Measurements from ENCODE around the gene MEF2C.

Gene MEF2C

GRCh38 chr5:88837222-88837621, 45.8 kb downstream of the MEF2C start:
- FAIRE-seq, result no peak
- DNase-seq (ENCODE audit: insufficient read length, low spot score), result no peak

DNA sequence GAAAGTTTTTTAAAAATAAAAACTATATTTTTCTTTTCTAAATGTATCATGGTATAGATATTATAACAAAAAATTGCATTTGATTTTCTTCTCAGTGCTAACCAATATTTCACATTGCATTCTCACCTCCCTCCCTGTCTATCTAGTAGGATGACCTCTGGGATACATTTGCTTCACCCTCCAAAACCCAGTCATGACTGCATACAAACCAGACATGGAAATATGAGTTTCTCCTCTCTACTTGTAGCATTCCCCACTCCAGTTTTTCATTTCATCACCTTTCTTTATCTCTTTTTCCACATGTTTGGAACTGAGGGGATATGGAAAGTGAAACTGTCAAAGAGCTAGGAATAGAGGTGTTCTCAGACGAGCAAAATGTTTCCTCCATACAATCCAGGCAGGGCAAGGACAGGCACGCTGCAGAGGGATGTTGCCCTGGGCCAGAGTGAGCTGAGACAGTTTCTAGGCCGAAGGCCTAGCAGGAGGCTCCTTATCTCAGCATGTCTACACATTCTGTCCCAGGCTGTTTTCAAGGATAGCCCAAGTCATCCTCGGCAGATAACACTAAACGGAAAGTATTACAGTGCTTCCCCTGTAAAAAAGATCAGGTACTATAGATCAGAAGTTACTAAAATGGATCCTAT, 46.7 kb downstream of the MEF2C start:
- no peak for DNase-seq (ENCODE audit: insufficient read length, low spot score)
- TF ChIP-seq POLR2A (IDR thresholded peaks at IDR 0.05; ENCODE audit: low read depth, low read length), result no peak
- peak; percentile 84 for FAIRE-seq

More at GRCh38 chr5:88837222-88837621, 45.8 kb downstream of the MEF2C start:
- TF ChIP-seq POLR2A (IDR thresholded peaks at IDR 0.05; ENCODE audit: low read depth, low read length), result no peak

- DNase-seq (ENCODE audit: insufficient read length, low spot score) (no peak), FAIRE-seq (no peak)
- TF ChIP-seq POLR2A (IDR thresholded peaks at IDR 0.05; ENCODE audit: low read depth, low read length), result no peak
These were observed 48.5 kb downstream of the MEF2C start for GRCh38 chr5:88834499-88834898.

DNA sequence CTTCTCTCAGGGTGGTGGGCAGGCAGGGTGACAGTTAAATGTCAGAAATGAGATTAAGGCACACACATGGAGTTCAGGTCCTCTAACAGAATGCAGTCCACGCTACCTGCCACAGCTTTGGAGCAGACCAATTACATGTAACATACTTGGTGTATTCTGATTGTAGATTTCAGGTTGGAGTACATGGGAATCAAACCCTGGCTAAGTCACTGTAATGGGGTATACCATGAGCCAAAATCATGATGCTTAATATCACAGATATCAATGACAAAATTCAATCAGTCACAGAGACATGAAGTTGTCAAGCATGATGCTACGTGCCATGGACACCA, 48.9 kb downstream of the MEF2C start:
- FAIRE-seq, result no peak
- no peak for TF ChIP-seq POLR2A (IDR thresholded peaks at IDR 0.05; ENCODE audit: low read depth, low read length)
- DNase-seq (ENCODE audit: insufficient read length, low spot score), result no peak

DNA sequence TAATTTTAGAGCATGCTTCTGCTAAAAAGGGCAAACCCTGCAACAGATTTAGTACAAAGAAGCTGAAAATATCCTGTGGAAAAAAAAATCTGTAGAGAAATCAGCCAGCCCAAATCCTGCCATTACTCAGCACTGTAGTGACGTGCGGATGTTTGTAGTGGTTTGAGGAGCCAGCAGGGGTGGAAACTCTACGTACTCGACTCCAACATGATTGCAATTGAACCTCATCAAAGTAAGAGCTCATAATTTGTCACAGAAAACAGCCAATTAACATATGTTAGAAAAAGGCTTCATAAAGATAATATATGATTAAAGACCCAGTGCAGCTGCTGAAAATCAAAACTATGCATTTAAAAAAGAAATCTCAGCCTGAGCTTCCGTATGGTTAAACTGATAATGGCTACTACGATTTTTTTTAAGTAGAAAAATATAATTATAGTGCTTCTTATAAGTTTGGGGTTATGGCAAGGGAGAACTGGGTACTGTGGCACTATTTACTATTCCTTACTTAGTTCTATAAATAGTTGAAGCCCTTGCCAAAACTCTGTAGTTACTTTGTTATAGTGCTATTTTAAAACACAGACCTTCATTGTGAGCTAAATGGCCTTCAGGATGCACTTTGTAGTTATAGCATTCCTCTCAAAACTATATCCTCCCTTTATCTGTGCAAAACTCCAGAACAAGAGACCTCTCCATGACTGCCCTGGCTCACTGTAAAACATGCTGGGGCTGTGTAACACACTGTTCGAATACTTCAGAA, 49.4 kb downstream of the MEF2C start:
- no peak for DNase-seq (ENCODE audit: insufficient read length, low spot score)
- TF ChIP-seq POLR2A (IDR thresholded peaks at IDR 0.05; ENCODE audit: low read depth, low read length), result no peak
- FAIRE-seq, result peak; percentile 91

DNA sequence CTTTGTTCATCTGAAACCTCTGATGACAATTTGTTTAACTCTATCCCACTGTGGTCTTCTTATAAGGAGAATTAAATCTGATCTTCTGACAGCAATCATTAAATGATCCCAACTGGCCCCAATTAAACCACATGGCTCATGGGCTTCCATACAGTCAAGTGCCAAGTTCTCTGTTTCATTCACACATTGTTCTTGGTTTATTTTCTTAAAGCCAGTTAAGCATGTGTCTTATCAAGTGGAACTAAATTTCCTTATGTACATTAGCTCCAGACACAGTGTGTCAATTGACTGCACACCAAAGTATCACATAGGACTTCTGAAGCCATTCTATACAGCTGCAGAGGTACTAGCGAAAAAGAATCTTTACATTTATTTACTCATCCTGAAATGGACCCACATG, 51.2 kb downstream of the MEF2C start:
- no peak for TF ChIP-seq POLR2A (IDR thresholded peaks at IDR 0.05; ENCODE audit: low read depth, low read length)
- FAIRE-seq, result no peak
- no peak for DNase-seq (ENCODE audit: insufficient read length, low spot score)

GRCh38 chr5:88830567-88830966, 52.4 kb downstream of the MEF2C start:
- no peak for TF ChIP-seq POLR2A (IDR thresholded peaks at IDR 0.05; ENCODE audit: low read depth, low read length)
- DNase-seq (ENCODE audit: insufficient read length, low spot score) (no peak), FAIRE-seq (peak; percentile 50)

DNA sequence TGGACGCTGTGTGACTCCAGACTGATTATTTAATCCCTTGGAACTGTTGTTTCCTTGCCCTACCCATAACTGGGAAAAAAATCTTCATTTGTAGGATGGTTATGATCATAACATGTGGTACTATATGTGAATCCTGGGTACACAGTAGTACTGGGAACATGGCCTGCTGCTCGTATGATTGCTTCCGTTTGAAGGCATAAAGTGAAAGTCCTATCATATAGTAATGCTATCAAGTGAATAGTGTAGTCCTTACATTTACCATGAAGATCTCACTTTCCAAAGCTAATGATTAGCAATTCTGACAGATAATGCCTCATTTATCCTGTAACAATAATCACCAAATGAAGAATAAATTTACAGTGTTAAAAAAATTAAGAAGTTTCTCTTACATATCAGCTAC, 53.2 kb downstream of the MEF2C start:
- DNase-seq (ENCODE audit: insufficient read length, low spot score) (no peak), FAIRE-seq (no peak)

DNA sequence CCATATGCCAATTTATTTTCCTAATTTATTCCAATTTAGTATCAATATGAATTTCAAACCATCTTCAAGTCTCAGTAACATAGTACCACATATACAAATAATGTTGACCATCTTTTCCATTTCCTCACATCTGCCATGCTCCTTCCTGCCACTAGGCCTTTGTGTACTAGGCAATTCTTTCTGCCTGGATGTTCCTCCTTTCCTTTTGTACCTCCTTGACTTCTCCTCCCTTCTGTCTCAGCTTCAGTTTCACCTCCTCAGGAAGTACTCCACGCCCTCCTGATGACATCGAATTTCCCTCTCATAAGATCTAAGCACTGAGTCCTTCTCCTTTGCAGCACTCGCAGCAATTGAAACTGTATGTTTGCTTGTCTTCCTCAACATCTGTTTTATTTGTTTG, 53.9 kb downstream of the MEF2C start:
- FAIRE-seq (peak; percentile 23), DNase-seq (ENCODE audit: insufficient read length, low spot score) (no peak)
- no peak for TF ChIP-seq POLR2A (IDR thresholded peaks at IDR 0.05; ENCODE audit: low read depth, low read length)

More for the DNA sequence above, 53.2 kb downstream of the MEF2C start:
- TF ChIP-seq POLR2A (IDR thresholded peaks at IDR 0.05; ENCODE audit: low read depth, low read length), result no peak

DNA sequence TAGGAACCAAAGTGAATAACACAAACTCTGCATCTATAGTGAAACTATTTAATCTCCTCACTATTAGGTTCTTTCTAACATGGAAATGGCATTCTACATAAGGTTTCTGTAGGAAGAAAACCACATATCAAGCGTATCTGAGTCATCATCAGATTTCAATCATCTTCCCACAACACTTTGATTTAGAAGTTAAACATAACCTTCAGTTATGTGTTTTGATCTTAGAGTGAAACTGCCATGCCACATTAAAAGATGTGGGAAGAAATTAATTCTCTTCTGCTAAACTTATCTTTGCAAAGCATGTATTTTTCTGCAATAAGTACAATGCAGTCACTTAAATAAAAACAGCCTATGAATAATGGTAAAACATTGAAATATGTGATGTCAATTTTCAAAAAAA, 55.0 kb downstream of the MEF2C start:
- DNase-seq (ENCODE audit: insufficient read length, low spot score) (no peak), FAIRE-seq (peak; percentile 72)
- no peak for TF ChIP-seq POLR2A (IDR thresholded peaks at IDR 0.05; ENCODE audit: low read depth, low read length)

DNA sequence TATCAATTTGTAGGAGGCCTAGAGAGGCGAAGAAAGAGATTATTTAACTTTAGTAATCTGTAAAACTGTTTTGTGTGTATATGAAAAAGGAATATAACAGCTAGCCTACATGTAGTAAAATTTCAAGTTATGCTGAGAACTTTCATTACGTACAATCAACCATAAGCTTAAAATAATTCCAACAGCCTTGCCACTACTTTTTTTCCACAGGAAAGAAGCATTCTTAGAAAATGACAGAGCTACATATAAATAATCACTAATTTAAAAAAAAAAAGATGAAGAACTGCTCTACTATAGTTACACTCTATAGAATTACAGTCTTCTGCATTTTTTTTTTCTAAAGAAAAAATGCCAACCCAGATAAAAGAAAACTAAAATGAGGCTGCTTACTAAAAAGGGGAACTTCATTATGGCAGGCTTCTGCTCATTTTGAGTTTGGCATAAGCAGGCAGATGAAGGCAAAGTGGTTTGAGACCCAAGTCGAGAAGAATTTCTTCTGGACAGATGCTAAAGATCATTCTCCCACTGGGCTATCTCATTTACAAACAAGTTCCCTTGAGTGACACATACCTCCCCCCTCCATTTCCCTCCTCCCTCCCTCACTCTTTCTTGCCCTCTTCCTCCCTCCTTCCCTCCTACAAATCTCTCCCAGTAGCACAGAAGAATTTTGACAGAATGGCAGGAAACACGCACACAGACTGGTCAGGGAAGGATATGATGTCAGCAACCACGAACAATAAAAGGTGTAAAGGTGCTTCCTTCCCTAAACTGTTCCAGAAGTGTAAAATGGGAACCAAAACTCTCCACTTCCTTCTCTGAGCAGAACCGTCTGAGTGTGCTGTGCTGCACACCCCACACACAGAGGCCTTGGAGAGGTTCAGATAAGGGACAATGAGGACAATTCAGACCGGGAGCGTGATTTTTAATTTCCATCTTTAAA, 56.1 kb downstream of the MEF2C start:
- FAIRE-seq (peak; percentile 95), DNase-seq (ENCODE audit: insufficient read length, low spot score) (no peak)
- TF ChIP-seq POLR2A (IDR thresholded peaks at IDR 0.05; ENCODE audit: low read depth, low read length), result no peak

DNA sequence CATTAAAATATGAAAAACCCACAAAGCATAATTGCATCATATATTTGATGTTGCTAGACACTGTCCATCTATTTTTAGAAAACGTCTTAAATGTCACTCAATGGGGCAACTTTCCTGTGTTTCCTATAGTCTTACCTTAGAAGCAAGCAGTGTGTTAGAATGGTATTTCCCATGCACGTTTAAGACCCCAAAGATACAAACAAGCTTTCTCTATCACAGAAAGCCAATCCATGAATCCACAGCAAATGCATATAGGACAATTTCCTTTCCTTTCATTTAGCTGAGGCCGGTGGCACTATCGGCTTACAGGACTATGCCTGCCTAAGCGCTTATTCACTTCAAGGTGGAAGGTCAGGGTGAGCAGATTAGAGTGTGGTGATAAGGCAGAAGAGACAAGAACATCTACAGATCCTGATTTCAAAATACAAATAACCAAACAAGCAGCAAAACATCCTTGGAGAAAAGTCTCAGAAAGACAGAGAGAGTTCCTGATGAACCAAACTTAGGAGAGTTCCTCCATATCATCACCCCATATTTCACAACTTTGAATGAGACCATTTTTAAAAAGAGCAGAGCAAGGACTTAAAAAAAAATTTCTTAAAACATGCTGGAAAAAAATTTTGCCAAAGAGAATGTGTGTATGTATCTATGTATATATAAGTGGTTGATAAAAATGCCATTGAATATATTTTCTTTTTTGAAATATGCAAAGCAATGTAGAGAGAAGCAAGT, 57.2 kb downstream of the MEF2C start:
- DNase-seq (ENCODE audit: insufficient read length, low spot score), result no peak
- FAIRE-seq, result peak; percentile 33
- no peak for TF ChIP-seq POLR2A (IDR thresholded peaks at IDR 0.05; ENCODE audit: low read depth, low read length)

GRCh38 chr5:88824892-88825583, 57.9 kb downstream of the MEF2C start:
- no peak for FAIRE-seq
- no peak for DNase-seq (ENCODE audit: insufficient read length, low spot score)
- TF ChIP-seq POLR2A (IDR thresholded peaks at IDR 0.05; ENCODE audit: low read depth, low read length), result no peak

Data from H54 (cell line).